CD4-positive, alpha-beta T cell treated with Interleukin-15 for 4 hours (primary cell): ENCODE measurements around the gene ALDOB.

Experiments used
- DNase-seq: peaks from one replicate; pipeline ENCODE4 v3.0.0-alpha.2; 2020; ENCODE audit warnings: low spot score

ALDOB gene

DNA sequence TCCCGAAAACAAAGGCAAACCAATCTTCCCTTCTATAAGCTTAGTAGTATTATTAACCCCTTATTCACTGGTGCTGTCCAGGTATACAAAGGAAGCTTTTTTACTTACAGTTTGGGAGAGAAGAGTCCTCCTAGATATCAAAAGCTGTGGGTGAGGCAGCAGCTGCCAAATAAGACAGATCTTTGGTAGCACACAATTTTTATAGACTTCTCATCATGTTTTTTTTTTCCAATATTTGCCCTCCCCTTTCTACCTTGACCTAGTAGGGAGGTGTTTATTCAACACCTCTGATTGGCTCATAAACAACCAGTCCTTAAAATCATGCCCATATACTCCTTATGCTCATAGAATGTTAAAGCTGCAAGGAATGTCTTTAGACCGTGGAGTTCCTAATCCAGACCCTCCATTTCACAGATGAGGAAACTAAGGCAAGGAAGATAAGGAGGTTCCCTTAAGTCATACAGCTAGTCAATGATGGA, at the start of gene ALDOB:
ALDOB (minus strand) TSS at position 174 of the 479 bp plus-strand sequence. CDS start 4,887 bp downstream, outside the sequence.
- no peak for DNase-seq

- DNase-seq, result no peak
These were observed 48.5 kb upstream of the ALDOB start for GRCh38 chr9:101484046-101484445.

GRCh38 chr9:101481261-101481660, 45.7 kb upstream of the ALDOB start:
- no peak for DNase-seq

- DNase-seq, result no peak
These were observed 44.8 kb upstream of the ALDOB start for GRCh38 chr9:101480386-101480785.

DNA sequence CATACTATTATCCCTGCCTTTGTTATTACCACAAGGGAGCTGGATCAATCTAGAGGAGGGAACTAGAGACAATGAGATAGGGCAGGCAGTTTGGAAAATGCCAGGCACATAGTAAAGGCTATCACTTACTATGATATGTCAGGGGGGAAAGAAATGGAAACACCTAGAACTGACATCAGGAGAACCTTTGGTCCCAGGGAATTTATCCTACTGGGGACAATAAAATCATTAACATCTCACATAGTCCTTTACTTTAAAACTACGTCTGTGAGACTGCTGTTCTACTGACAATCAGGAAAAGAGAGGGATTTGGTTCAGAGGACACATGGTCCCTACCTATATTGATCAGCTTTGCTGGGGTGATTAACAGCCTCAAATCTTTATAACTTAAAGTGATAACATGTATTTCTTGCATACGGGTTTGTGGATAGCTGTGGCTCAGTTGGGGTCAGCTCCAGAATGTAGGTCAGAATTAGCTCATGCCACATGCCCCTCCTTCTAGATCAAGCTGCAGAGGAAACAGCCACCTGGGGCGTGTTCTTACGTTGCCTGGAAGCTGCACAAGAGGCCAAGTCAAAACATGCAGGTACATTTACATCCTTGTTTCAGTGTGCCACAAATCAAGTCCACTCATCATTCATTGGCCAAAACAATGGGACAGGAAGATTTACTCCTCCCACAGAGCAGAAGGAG, 43.9 kb upstream of the ALDOB start:
- no peak for DNase-seq

GRCh38 chr9:101478906-101479305, 43.3 kb upstream of the ALDOB start:
- no peak for DNase-seq

GRCh38 chr9:101478444-101478843, 42.9 kb upstream of the ALDOB start:
- no peak for DNase-seq

DNA sequence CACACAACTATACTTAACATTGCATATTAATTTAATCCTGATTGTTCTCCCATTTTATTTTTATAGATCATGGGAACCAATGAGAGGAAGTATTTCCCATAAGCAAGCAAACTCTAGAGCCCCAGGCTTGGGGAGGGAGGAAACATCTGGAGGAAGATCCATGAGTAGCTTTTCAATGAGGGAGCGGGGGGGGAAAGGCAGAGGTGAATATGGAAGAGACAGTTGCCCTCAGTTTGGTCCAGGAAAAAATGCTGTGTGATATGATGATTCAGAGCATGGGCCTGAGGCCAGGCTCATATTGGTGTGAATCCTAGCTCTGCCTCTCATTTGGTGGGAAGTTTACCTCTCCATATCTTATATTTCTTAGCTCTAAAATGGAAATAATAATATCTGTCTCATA, 42.2 kb upstream of the ALDOB start:
- no peak for DNase-seq

- DNase-seq, result no peak
These were observed 41.6 kb upstream of the ALDOB start for GRCh38 chr9:101477214-101477613.

DNA sequence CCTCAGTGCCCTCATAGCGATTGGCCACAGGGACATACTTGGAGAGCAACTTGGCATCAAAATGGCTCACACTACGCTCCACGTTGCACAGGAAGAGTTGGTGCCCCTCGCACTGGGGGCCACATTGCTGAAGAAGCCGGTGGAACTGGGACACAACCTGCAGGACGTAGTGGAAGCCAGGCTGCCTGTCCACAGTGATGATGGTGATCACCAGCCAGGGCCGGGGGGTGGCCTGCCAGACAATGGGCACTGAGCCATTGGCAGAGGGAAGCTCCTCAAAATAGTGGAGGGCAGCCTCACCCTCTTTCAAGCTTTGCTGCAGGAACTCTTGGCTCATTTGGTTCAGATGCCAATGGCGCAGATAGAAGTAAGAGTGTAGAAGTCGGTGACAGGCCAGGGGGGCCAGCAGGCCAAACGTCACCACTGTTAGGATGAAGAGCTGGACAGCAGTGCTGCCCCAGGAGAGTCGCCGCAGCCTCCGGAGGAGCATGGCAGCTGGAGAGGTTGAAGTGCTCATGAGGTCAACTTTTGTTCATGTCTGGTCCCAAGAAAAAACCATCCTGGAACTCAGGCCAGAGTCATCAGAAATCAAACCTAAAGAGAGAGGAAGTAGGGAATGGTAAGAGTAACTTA, 41.1 kb upstream of the ALDOB start:
- DNase-seq, result no peak

- no peak for DNase-seq
These were observed 37.3 kb upstream of the ALDOB start for GRCh38 chr9:101472891-101473290.

GRCh38 chr9:101470929-101471328, 35.4 kb upstream of the ALDOB start:
- no peak for DNase-seq

- DNase-seq, result no peak
These were observed 34.4 kb upstream of the ALDOB start for GRCh38 chr9:101470021-101470420.

DNA sequence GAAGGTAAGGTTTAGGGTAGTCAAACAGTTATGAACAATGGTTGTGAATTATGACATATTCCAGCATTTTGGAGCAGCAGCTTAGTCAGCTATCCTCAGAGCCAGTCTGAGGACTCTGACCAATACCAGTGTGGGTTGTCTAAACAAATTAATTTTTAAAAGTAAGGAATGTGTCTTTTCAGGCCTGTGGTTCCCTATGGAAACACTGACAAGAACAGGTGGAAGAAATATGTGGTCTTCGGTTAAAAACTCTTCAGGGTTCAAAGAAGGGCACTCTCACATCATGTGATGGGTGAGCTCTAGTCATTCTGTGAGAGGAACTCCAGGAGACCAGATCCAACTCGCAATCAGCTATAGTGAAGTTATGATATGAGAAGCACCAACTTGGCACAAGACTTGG, 33.5 kb upstream of the ALDOB start:
- no peak for DNase-seq

DNA sequence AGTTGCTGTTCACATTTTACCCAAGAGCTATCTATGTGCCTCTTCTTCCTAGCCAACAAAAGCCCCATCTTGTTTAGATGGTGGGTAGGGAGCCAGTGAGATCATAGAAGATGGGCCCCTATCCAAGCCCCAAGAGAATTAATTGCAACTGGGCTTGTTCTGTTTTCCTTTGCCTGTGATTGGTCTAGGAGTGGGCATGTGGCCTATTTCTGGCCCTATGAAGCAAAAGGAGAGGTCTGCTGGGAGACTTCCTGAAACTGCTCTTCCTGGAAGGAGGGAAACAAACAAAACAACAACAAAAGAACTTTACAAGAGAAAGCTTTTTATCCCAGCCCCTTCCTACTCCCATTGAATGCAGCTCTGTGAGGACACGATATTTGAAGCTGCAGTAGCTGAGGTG, 32.5 kb upstream of the ALDOB start:
- DNase-seq, result no peak

GRCh38 chr9:101467690-101468089, 32.1 kb upstream of the ALDOB start:
- DNase-seq, result no peak

GRCh38 chr9:101466863-101467262, 31.3 kb upstream of the ALDOB start:
- no peak for DNase-seq

DNA sequence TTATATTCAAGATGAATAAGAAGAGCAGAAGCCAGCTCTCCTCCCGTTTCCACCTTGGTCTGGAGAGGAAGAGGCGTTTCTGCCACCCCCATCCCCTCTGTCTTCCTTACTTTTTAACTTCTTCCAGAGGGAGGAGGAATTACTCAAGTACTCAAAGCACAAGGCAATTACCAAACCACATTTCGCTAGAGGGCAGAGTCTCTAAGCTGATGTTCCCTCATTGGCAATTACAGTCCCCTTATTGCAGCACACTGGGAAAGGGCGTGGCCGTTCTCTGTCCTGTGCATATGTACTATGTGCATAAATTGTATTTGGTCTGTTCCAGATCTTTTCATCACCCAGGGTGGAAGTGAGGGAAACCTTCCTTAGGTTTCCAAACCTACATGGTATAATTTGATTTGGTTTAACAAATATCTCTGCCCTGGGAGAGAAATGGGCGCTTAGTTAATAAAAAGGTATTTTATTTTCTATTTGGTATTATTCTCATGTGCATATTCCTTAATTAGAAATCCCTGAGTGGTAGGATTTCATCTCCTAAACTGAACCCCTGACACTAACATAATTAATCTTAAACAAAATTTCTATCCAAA, 29.8 kb upstream of the ALDOB start:
- DNase-seq, result no peak

DNA sequence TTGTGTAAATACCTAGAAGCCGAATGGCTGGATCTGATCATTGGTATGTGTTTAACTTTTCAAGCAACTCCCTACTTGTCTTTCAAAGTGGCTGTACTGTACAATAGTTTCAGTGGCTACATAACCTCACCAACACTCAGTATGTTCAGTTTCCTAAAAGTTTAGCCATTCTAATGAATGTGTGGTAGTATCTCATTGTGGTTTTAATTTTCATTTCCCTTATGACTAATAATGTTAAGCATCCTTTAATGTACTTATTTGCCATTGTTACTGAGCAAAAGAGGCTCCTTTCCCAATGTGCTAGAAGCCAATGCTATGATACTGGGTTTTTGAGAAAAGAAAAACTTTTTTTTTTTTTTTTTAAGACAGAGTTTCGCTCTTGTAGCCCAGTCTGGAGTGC, 27.8 kb upstream of the ALDOB start:
- DNase-seq, result no peak

GRCh38 chr9:101462558-101462957, 27.0 kb upstream of the ALDOB start:
- no peak for DNase-seq

GRCh38 chr9:101460965-101461364, 25.4 kb upstream of the ALDOB start:
- no peak for DNase-seq

GRCh38 chr9:101458963-101459631, 23.5 kb upstream of the ALDOB start:
- peak; percentile 30 for DNase-seq

DNA sequence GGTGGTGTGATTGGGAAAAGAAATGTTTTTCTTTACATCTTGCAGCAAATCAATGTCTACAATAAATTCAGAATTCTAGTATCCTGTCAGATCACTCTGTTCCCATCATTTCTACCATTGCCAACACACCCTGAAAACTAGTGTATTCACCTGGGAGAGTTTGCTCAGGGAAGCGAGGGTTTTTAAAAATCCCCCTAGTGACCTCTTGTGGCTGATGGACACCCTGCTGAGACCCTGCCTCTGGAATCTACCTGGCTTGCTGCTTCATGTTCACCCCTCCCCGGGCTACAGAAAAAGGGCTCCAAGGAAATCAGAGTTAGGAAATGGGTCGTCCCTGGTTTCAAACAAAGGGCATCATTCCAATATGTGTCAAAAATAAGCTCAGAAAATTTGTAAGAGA, 21.4 kb upstream of the ALDOB start:
- no peak for DNase-seq
